H9 (cell line): ENCODE measurements around the gene KCNIP3. TPM values are rescaled to one million over a fixed set of nuclear protein-coding genes. Genes with fewer than 3 reads are reported as not detected.
A peak's percentile ranks its signal among the peaks of the same experiment; 100 is the strongest.

Experiments
- DNase-seq: peaks from one replicate; pipeline ENCODE4 v3.0.0-alpha.2; 2017
- H2AFZ ChIP-seq: one replicate; pipeline ENCODE4 v1.6.1; 2013; ENCODE audit warnings: mild to moderate bottlenecking, low read length, control low read depth, moderate library complexity
- H2AK5ac ChIP-seq: 2 replicates; pipeline ENCODE4 v1.6.1; 2013; ENCODE audit warnings: low read length, control low read depth, mixed read lengths; ENCODE audit not compliant: insufficient read length
- H2BK120ac ChIP-seq: one replicate; pipeline ENCODE4 v1.6.1; 2013; ENCODE audit warnings: low read depth, mild to moderate bottlenecking, low read length, control low read depth, inconsistent platforms; ENCODE audit not compliant: poor library complexity, severe bottlenecking
- H2BK12ac ChIP-seq: 2 replicates; pipeline ENCODE4 v1.6.1; 2013; ENCODE audit warnings: low read length, control low read depth, mixed read lengths, low read depth; ENCODE audit not compliant: insufficient read length
- H2BK15ac ChIP-seq: 2 replicates; pipeline ENCODE4 v1.6.1; 2013; ENCODE audit warnings: low read depth, low read length, control low read depth
- H2BK20ac ChIP-seq: one replicate; pipeline ENCODE4 v1.6.1; 2013; ENCODE audit warnings: low read depth, mild to moderate bottlenecking, low read length, control low read depth, inconsistent platforms; ENCODE audit not compliant: poor library complexity, severe bottlenecking
- H2BK5ac ChIP-seq: 2 replicates; pipeline ENCODE4 v1.6.1; 2013; ENCODE audit warnings: low read length, control low read depth, mixed read lengths; ENCODE audit not compliant: insufficient read length
- H3K14ac ChIP-seq: 2 replicates; pipeline ENCODE4 v1.6.1; 2013; ENCODE audit warnings: low read length, control low read depth; ENCODE audit not compliant: insufficient read depth
- H3K18ac ChIP-seq: 2 replicates; pipeline ENCODE4 v1.6.1; 2013; ENCODE audit warnings: low read depth, mild to moderate bottlenecking, mixed read lengths, low read length, control low read depth; ENCODE audit not compliant: insufficient read length
- H3K23ac ChIP-seq: 2 replicates; pipeline ENCODE4 v1.6.1; 2013; ENCODE audit warnings: low read length, control low read depth, mixed read lengths, low read depth; ENCODE audit not compliant: insufficient read length
- H3K23me2 ChIP-seq: 2 replicates; pipeline ENCODE4 v1.6.1; 2013; ENCODE audit warnings: low read depth, mild to moderate bottlenecking, mixed read lengths, low read length, control low read depth; ENCODE audit not compliant: insufficient read length, poor library complexity, severe bottlenecking
- H3K27ac ChIP-seq: 2 replicates; pipeline ENCODE4 v1.5.1; 2013; ENCODE audit warnings: low read length, control low read depth, mixed read lengths, low read depth; ENCODE audit not compliant: insufficient read length
- H3K27me3 ChIP-seq: 2 replicates; pipeline ENCODE4 v1.6.1; 2013; ENCODE audit warnings: low read length, control low read depth, inconsistent platforms; ENCODE audit not compliant: insufficient read depth
- H3K4ac ChIP-seq: 2 replicates; pipeline ENCODE4 v1.6.1; 2013; ENCODE audit warnings: low read depth, mild to moderate bottlenecking, control low read depth, inconsistent platforms, low read length, moderate library complexity
- H3K4me1 ChIP-seq: 2 replicates; pipeline ENCODE4 v1.6.1; 2013; ENCODE audit warnings: low read length, control low read depth, inconsistent platforms; ENCODE audit not compliant: insufficient read depth
- H3K4me2 ChIP-seq: 2 replicates; pipeline ENCODE4 v1.6.1; 2013; ENCODE audit warnings: low read length, control low read depth, mixed read lengths; ENCODE audit not compliant: insufficient read length, insufficient read depth
- H3K56ac ChIP-seq: 2 replicates; pipeline ENCODE4 v1.6.1; 2013; ENCODE audit warnings: low read depth, mild to moderate bottlenecking, mixed read lengths, low read length, control low read depth; ENCODE audit not compliant: insufficient read length
- H3K79me1 ChIP-seq: 2 replicates; pipeline ENCODE4 v1.6.1; 2013; ENCODE audit warnings: low read depth, mild to moderate bottlenecking, moderate library complexity, low read length, control low read depth, inconsistent platforms; ENCODE audit not compliant: insufficient read depth, poor library complexity, severe bottlenecking
- H3K79me2 ChIP-seq: 2 replicates; pipeline ENCODE4 v1.6.1; 2013; ENCODE audit warnings: low read length, control low read depth, inconsistent platforms; ENCODE audit not compliant: insufficient read depth
- H3K9ac ChIP-seq: 2 replicates; pipeline ENCODE4 v1.6.1; 2013; ENCODE audit warnings: low read length, control low read depth, mixed read lengths; ENCODE audit not compliant: insufficient read length; ENCODE audit errors: extremely low read depth
- H3K9me3 ChIP-seq: one replicate; pipeline ENCODE4 v1.6.1; 2013; ENCODE audit warnings: low read depth, low read length, inconsistent platforms; ENCODE audit not compliant: control insufficient read depth
- H3T11ph ChIP-seq: one replicate; pipeline ENCODE4 v1.6.1; 2013; ENCODE audit warnings: mild to moderate bottlenecking, low read length, control low read depth, inconsistent platforms
- H4K20me1 ChIP-seq: one replicate; pipeline ENCODE4 v1.6.1; 2013; ENCODE audit not compliant: control insufficient read depth, insufficient read length, insufficient read depth
- H4K5ac ChIP-seq: 2 replicates; pipeline ENCODE4 v1.6.1; 2013; ENCODE audit warnings: low read depth, mild to moderate bottlenecking, mixed read lengths, low read length, control low read depth; ENCODE audit not compliant: insufficient read length
- H4K8ac ChIP-seq: replicated peaks from 2 replicates; pipeline ENCODE4 v1.6.1; 2013; ENCODE audit warnings: low read length, control low read depth, mixed read lengths, low read depth; ENCODE audit not compliant: insufficient read length
- H4K91ac ChIP-seq: 2 replicates; pipeline ENCODE4 v1.6.1; 2013; ENCODE audit warnings: low read depth, mild to moderate bottlenecking, moderate library complexity, mixed read lengths, low read length, control low read depth; ENCODE audit not compliant: insufficient read length
- H3K27ac Mint-ChIP-seq, 3 experiments: 2 replicates in 2 of 3; 3 replicates in 1 of 3; pipeline ENCODE4 v1.8.0; 2020 to 2021; ENCODE audit warnings: mixed read lengths in 3 of 3, mild to moderate bottlenecking in 1 of 3, moderate library complexity in 1 of 3
- H3K27me3 Mint-ChIP-seq: 2 replicates; pipeline ENCODE4 v1.8.0; 2021; ENCODE audit warnings: low read depth, mild to moderate bottlenecking, moderate library complexity, mixed read lengths
- H3K36me3 Mint-ChIP-seq, 3 experiments: 2 replicates in 2 of 3; 3 replicates in 1 of 3; pipeline ENCODE4 v1.8.0; 2020 to 2021; ENCODE audit warnings: low read depth in 3 of 3, mixed read lengths in 3 of 3; ENCODE audit not compliant: insufficient read depth in 1 of 3
- H3K4me1 Mint-ChIP-seq, 2 experiments: 2 replicates each; pipeline ENCODE4 v1.8.0; 2020; ENCODE audit warnings: mixed read lengths in 2 of 2
- H3K4me3 Mint-ChIP-seq, 2 experiments: 2 replicates in 1 of 2; 3 replicates in 1 of 2; pipeline ENCODE4 v1.8.0; 2020 to 2021; ENCODE audit warnings: mild to moderate bottlenecking in 2 of 2, mixed read lengths in 2 of 2, moderate library complexity in 1 of 2
- H3K9me3 Mint-ChIP-seq, 2 experiments: 2 replicates in 1 of 2; 3 replicates in 1 of 2; pipeline ENCODE4 v1.8.0; 2020; ENCODE audit warnings: mild to moderate bottlenecking in 2 of 2, mixed read lengths in 2 of 2, moderate library complexity in 1 of 2
- WGBS: extraction: QIAGEN DNeasy Blood & Tissue Kit; methylation state at CpG from one replicate; pipeline ENCODE4 v1.1.7; 2013; ENCODE audit warnings: missing lambda C conversion rate, low lambda C conversion rate, mixed read lengths; ENCODE audit not compliant: insufficient read length; ENCODE audit errors: extremely low coverage; 5-methylcytosine and 5-hydroxymethylcytosine counted together
- total RNA-seq: library from RNA; stranded (reverse); gene quantifications from 2 replicates; pipeline ENCODE4 v1.2.1, GENCODE V29; 2021
- TF ChIP-seq, protein P1 (sequence below): fragments of 200-600 bp; sonication (generic); conservative IDR thresholded peaks from 3 replicates; pipeline ENCODE4 v1.8.0; 2021; ENCODE audit warnings: antibody characterized with exemption, mild to moderate bottlenecking

KCNIP3 gene
- total RNA-seq, 1 experiment from 2014 or later = 1.5 TPM

DNA sequence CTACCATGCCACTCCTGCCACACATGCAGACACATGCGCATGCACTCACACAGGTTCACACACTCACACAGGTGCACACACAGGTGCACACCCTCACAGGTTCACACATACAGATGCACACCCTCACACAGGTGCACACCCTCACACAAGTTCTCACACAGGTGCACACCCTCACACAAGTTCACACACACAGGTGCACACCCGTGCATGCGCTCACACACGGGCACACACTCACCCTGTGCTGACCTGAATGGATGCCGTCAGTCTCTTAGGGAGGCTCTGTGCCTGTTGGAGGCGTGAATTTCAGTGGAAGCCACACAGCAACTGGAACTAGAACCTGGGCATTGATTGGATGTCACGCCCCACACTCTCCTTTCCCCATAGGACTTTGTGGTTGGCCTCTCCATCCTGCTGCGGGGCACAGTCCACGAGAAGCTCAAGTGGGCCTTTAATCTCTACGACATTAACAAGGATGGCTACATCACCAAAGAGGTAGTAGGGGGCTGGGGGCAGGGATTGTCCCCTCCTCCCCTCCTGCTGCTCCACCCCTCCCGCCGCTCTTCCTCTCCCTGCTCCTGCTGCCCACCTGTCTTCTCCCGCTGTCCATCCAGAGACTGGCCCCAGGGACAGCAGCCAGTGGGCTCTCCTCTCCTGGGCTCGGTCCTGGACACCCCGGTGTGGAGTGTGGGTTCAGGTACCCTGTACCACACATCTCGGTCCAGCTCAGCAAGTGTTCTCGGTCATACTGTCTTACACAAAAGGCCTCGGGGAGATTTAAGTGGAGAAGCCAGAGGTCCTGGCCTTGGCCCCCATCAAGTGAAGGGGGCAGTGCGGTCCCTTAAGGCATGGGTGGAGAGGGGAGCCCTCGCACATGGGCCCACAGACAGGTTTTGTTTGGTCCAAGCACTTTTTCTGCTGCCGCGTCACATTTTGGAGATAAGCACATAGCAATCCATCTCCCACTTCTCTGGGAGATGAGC, 84.4 kb downstream of the KCNIP3 start:
- Histone ChIP-seq H3T11ph (no peak overlapping the region), H4K20me1 (no peaks in the 10 kb centered on the region), H3K27me3 (no peaks in the 10 kb centered on the region), H2AFZ (no peak overlapping the region), H3K56ac (peak overlapping the region; percentile 51), H2BK15ac (no peak overlapping the region), H3K4me1 (no peaks in the 10 kb centered on the region), H3K4me2 (no peak overlapping the region), H3K23me2 (no peaks in the 10 kb centered on the region), H3K79me2 (no peaks in the 10 kb centered on the region), H3K27ac (no peak overlapping the region), H2BK120ac (no peak overlapping the region), H2BK5ac (no peak overlapping the region), H3K4ac (no peak overlapping the region), H3K9ac (no peak overlapping the region), H4K5ac (no peak overlapping the region), H2BK20ac (no peak overlapping the region), H3K18ac (no peak overlapping the region), H2BK12ac (no peak overlapping the region), H3K79me1 (no peaks in the 10 kb centered on the region), H2AK5ac (no peak overlapping the region), H4K8ac (no peak overlapping the region), H3K23ac (no peak overlapping the region), H3K9me3 (no peaks in the 10 kb centered on the region), H4K91ac (no peak overlapping the region), H3K14ac (no peak overlapping the region)
- peaks cover 15% of the 10 kb centered on the region for H3K27me3 Mint-ChIP-seq
- no peak overlapping the region for H3K4me3 Mint-ChIP-seq
- DNase-seq = peak; percentile 18
- TF ChIP-seq, protein P1, sequence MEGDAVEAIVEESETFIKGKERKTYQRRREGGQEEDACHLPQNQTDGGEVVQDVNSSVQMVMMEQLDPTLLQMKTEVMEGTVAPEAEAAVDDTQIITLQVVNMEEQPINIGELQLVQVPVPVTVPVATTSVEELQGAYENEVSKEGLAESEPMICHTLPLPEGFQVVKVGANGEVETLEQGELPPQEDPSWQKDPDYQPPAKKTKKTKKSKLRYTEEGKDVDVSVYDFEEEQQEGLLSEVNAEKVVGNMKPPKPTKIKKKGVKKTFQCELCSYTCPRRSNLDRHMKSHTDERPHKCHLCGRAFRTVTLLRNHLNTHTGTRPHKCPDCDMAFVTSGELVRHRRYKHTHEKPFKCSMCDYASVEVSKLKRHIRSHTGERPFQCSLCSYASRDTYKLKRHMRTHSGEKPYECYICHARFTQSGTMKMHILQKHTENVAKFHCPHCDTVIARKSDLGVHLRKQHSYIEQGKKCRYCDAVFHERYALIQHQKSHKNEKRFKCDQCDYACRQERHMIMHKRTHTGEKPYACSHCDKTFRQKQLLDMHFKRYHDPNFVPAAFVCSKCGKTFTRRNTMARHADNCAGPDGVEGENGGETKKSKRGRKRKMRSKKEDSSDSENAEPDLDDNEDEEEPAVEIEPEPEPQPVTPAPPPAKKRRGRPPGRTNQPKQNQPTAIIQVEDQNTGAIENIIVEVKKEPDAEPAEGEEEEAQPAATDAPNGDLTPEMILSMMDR = no peak
- no CpG with 5 or more reads among the region's 22 CpGs for WGBS
- no peaks in the 10 kb centered on the region for H3K36me3 Mint-ChIP-seq
- no peak overlapping the region; a peak in 1 of 7 replicates for H3K27ac Mint-ChIP-seq
- no peaks in the 10 kb centered on the region for H3K9me3 Mint-ChIP-seq
- H3K4me1 Mint-ChIP-seq = peaks cover 7 to 14% of the 10 kb centered on the region in 2 experiments
